Calu3 (cell line): ENCODE measurements around the gene OR51L1. TPM values are rescaled to one million over a fixed set of nuclear protein-coding genes. Genes with fewer than 3 reads are reported as not detected.

Source experiments
- BruUV-seq: library from RNA; stranded (reverse); fragments of 400-500 nt; replicated peaks from 2 replicates; lab custom pipeline; 2021; lab: Mats Ljungman, UMichigan
- CTCF ChIA-PET: fragments of 300-600 bp; sonication (Branson Sonifier 250); formaldehyde crosslinking; loops from one replicate; lab custom pipeline; 2022; ENCODE audit warnings: antibody characterized with exemption; lab: Charles Lee
- DNase-seq: peaks from one replicate; pipeline ENCODE4 v3.0.0; 2022
- H3K27ac Mint-ChIP-seq: one replicate; pipeline ENCODE4 v1.8.0; 2022; ENCODE audit warnings: mixed read lengths; ENCODE audit not compliant: unreplicated experiment
- H3K27me3 Mint-ChIP-seq: one replicate; pipeline ENCODE4 v1.8.0; 2022; ENCODE audit warnings: mixed read lengths; ENCODE audit not compliant: unreplicated experiment
- H3K36me3 Mint-ChIP-seq: one replicate; pipeline ENCODE4 v1.8.0; 2022; ENCODE audit warnings: mild to moderate bottlenecking, moderate library complexity, mixed read lengths; ENCODE audit not compliant: insufficient read depth, unreplicated experiment
- H3K4me1 Mint-ChIP-seq: one replicate; pipeline ENCODE4 v1.8.0; 2022; ENCODE audit warnings: mild to moderate bottlenecking, low read depth, mixed read lengths; ENCODE audit not compliant: unreplicated experiment
- H3K4me3 Mint-ChIP-seq: one replicate; pipeline ENCODE4 v1.8.0; 2022; ENCODE audit warnings: mild to moderate bottlenecking, low read depth, moderate library complexity, mixed read lengths; ENCODE audit not compliant: unreplicated experiment
- H3K9me3 Mint-ChIP-seq: one replicate; pipeline ENCODE4 v1.8.0; 2022; ENCODE audit warnings: low read depth, mixed read lengths; ENCODE audit not compliant: unreplicated experiment
- intact Hi-C: fragments of 100-400 bp; cut with micrococcal nuclease; formaldehyde crosslinking; loops from one replicate; pipeline ENCODE4 v1.10.0; 2022; ENCODE audit not compliant: unreplicated experiment
- total RNA-seq: library from RNA; stranded (reverse); gene quantifications from 2 replicates; pipeline ENCODE4 v1.2.3, GENCODE V29; 2022
- TF ChIP-seq, protein P1 (sequence below): fragments of 200-600 bp; IDR thresholded peaks from one replicate; pipeline ENCODE4 v1.8.0; 2022; ENCODE audit warnings: antibody characterized with exemption; ENCODE audit not compliant: unreplicated experiment

The OR51L1 gene
- total RNA-seq, 1 experiment from 2014 or later, result not detected

DNA sequence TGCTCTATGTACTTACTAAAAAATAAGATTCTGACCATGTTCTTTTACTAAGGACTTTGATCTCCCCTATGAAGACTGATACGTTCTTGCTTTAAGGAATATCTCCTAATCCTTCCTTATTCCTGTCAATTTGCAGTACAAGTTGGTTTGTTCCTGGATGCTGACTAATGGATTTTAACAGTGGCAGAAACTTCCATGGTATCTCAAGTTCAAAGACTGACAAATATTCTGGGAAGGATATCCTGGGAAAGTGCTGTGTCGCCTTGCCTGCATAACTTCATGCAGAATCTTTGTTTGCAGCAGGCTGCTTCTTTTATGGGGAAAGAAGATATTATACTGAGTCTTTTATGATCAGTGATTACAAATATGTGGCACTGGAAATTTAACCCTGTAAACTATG, 43.3 kb downstream of the OR51L1 start:
- Mint-ChIP-seq H3K4me1 (peaks cover 11% of the 10 kb centered on the region), H3K9me3 (peaks cover 4% of the 10 kb centered on the region), H3K27ac (no peak overlapping the region), H3K36me3 (no peaks in the 10 kb centered on the region), H3K4me3 (no peak overlapping the region), H3K27me3 (no peaks in the 10 kb centered on the region)
- CTCF ChIA-PET, result no interaction called here
- TF ChIP-seq, protein P1, sequence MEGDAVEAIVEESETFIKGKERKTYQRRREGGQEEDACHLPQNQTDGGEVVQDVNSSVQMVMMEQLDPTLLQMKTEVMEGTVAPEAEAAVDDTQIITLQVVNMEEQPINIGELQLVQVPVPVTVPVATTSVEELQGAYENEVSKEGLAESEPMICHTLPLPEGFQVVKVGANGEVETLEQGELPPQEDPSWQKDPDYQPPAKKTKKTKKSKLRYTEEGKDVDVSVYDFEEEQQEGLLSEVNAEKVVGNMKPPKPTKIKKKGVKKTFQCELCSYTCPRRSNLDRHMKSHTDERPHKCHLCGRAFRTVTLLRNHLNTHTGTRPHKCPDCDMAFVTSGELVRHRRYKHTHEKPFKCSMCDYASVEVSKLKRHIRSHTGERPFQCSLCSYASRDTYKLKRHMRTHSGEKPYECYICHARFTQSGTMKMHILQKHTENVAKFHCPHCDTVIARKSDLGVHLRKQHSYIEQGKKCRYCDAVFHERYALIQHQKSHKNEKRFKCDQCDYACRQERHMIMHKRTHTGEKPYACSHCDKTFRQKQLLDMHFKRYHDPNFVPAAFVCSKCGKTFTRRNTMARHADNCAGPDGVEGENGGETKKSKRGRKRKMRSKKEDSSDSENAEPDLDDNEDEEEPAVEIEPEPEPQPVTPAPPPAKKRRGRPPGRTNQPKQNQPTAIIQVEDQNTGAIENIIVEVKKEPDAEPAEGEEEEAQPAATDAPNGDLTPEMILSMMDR, result no peak
- BruUV-seq, result no TSS peak
- DNase-seq, result no peak
- intact Hi-C loops, result no loop called here

DNA sequence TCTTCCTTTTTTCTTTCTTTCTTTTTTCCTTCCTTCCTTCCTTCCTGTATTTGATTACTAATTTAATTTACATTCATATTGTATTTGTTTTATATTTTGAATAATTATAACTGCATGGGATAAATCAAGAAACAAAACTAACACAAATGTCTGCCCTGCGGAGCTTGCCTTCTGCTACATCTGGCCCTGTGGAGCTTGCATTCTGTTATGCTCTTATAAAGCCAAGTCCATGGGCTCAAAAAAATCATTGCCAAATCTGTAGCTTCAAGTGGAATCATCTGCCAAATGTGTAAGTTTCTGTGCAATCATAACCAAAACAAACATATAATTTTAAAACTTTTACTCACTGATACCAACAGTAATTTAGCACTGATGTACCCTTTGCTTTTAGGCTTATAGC, 43.7 kb downstream of the OR51L1 start:
- Mint-ChIP-seq H3K4me1 (peaks cover 11% of the 10 kb centered on the region), H3K9me3 (peaks cover 4% of the 10 kb centered on the region), H3K27me3 (no peaks in the 10 kb centered on the region), H3K4me3 (no peak overlapping the region), H3K27ac (no peak overlapping the region), H3K36me3 (no peaks in the 10 kb centered on the region)
- TF ChIP-seq, protein P1, result no peak
- CTCF ChIA-PET, result no interaction called here
- intact Hi-C loops, result no loop called here
- no TSS peak for BruUV-seq
- DNase-seq, result no peak

DNA sequence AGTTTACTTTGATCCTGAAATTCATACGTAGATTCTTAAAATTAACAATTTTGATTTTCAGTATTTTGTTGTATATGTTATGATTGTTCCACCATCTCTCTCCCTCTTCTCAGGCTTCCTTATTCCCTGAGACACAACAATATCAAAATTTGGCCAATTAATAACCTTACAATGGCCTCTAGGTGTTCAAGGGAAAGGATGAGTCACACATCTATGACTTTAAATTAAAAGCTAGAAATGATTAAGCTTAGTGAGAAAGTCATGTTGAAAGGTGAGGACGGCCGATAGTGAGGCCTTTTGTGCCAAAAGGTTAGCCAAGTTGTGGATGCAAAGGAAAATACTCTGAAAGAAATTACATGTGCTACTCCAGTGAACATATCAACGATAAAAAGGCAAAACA, 46.2 kb downstream of the OR51L1 start:
- no TSS peak for BruUV-seq
- peaks cover 11% of the 10 kb centered on the region for H3K4me1 Mint-ChIP-seq
- H3K4me3 Mint-ChIP-seq, result no peak overlapping the region
- intact Hi-C loops, result no loop called here
- no peaks in the 10 kb centered on the region for H3K36me3 Mint-ChIP-seq
- H3K27me3 Mint-ChIP-seq, result no peaks in the 10 kb centered on the region
- peaks cover 4% of the 10 kb centered on the region for H3K9me3 Mint-ChIP-seq
- DNase-seq, result no peak
- peak overlapping the region; percentile 46 for H3K27ac Mint-ChIP-seq
- TF ChIP-seq, protein P1, result no peak
- CTCF ChIA-PET, result no interaction called here

DNA sequence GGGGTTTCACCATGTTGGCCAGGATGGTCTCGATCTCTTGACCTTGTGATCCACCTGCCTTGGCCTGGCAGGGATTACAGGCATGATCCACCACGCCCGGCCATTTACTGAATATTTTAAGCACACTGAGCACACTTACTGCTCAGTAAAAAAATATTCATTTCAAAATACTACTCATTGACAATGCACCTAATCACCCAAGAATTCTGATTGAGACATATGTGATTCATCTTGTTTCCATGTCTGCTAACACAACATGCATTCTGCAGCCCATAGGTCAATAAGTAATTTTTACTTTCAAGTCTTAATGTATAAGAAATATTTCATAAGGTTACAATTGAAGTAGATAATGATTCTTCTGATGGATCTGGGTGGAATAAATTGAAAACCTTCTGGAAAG, 47.4 kb downstream of the OR51L1 start:
- H3K36me3 Mint-ChIP-seq, result no peaks in the 10 kb centered on the region
- H3K4me3 Mint-ChIP-seq, result no peak overlapping the region
- intact Hi-C loops, result no loop called here
- peaks cover 4% of the 10 kb centered on the region for H3K9me3 Mint-ChIP-seq
- no peaks in the 10 kb centered on the region for H3K27me3 Mint-ChIP-seq
- no TSS peak for BruUV-seq
- TF ChIP-seq, protein P1, result no peak
- no peak overlapping the region for H3K27ac Mint-ChIP-seq
- peaks cover 11% of the 10 kb centered on the region for H3K4me1 Mint-ChIP-seq
- CTCF ChIA-PET, result no interaction called here
- DNase-seq, result no peak

DNA sequence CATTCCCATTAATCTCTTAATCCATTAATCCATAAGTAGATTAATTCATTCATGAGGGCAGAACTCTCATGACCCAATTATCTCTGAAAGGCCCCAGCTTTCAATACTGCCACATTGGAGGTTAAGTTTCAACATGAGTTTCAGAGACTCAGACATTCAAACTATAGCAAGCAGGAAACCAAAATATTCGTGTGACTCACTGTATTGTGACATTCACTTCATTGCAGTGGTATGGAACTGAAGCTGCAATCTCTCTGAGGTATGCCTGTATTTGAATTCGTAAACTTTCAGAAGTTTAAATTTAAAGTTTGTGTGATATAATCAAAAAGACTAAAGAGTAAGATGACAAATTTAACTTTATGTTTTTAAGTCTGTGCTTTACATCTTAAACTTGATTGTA, 48.7 kb downstream of the OR51L1 start:
- H3K9me3 Mint-ChIP-seq, result no peaks in the 10 kb centered on the region
- no TSS peak for BruUV-seq
- H3K27me3 Mint-ChIP-seq, result no peaks in the 10 kb centered on the region
- H3K4me3 Mint-ChIP-seq, result no peak overlapping the region
- H3K27ac Mint-ChIP-seq, result no peak overlapping the region
- intact Hi-C loops, result no loop called here
- DNase-seq, result no peak
- TF ChIP-seq, protein P1, result no peak
- CTCF ChIA-PET, result no interaction called here
- peaks cover 11% of the 10 kb centered on the region for H3K4me1 Mint-ChIP-seq
- no peaks in the 10 kb centered on the region for H3K36me3 Mint-ChIP-seq
